Fibroblast of villous mesenchyme (primary cell): ENCODE measurements around the gene KCNIP4. TPM values are rescaled to one million over a fixed set of nuclear protein-coding genes. Genes with fewer than 3 reads are reported as not detected.

ENCODE experiments used
- DNase-seq: peaks from one replicate; pipeline ENCODE4 v3.0.0-alpha.2; 2010; ENCODE audit warnings: low read depth
- H3K4me3 ChIP-seq: 2 replicates; pipeline ENCODE4 v1.5.1; 2011; ENCODE audit warnings: low read depth, mild to moderate bottlenecking, low read length
- total RNA-seq: library from RNA; depleted of rRNA; stranded (reverse); fragments of >200 nt; gene quantifications from 2 replicates; pipeline ENCODE4 v1.2.3, GENCODE V29; 2012
- TF ChIP-seq, protein P1 (sequence below): IDR thresholded peaks from 2 replicates; pipeline ENCODE4 v1.5.1; 2012; ENCODE audit warnings: low read depth, mild to moderate bottlenecking, low read length; ENCODE audit not compliant: insufficient read depth

The KCNIP4 gene
- total RNA-seq, 1 donor: under 0.01 TPM

DNA sequence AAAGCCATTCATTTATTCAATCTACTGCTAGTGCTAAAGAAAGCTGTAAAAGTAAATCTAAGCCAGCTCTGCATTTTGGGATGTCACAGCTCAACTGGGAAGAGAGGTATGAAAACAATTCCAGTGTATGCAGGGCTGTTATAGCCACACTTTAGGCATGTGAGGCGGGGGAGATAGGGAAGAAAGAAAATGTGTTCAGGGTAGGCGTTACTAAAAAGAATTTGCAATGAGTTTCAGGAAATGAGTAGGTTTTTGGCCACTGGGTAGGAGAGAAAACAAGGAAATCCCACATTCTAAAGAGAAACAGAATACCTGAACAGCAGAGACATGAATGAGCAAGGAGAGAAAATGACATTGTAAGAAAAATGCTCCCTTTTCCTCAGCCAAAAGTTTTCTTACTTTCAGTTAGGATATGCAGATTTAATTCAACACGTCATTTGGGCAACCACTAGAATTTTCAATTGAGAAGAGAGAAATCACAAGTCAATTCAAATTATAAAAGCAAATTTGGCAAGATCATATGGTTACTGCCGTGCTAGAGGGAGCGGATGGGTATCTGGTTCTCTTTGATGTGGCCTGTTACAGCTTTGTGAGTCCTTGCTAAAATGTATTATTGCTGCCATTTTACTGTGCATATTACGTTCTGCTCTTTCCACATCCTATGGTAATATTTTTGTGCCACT is 226.3 kb downstream of the KCNIP4 start:
- no peak for DNase-seq
- no peak overlapping the region for H3K4me3 ChIP-seq
- TF ChIP-seq, protein P1, sequence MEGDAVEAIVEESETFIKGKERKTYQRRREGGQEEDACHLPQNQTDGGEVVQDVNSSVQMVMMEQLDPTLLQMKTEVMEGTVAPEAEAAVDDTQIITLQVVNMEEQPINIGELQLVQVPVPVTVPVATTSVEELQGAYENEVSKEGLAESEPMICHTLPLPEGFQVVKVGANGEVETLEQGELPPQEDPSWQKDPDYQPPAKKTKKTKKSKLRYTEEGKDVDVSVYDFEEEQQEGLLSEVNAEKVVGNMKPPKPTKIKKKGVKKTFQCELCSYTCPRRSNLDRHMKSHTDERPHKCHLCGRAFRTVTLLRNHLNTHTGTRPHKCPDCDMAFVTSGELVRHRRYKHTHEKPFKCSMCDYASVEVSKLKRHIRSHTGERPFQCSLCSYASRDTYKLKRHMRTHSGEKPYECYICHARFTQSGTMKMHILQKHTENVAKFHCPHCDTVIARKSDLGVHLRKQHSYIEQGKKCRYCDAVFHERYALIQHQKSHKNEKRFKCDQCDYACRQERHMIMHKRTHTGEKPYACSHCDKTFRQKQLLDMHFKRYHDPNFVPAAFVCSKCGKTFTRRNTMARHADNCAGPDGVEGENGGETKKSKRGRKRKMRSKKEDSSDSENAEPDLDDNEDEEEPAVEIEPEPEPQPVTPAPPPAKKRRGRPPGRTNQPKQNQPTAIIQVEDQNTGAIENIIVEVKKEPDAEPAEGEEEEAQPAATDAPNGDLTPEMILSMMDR: no peak

DNA sequence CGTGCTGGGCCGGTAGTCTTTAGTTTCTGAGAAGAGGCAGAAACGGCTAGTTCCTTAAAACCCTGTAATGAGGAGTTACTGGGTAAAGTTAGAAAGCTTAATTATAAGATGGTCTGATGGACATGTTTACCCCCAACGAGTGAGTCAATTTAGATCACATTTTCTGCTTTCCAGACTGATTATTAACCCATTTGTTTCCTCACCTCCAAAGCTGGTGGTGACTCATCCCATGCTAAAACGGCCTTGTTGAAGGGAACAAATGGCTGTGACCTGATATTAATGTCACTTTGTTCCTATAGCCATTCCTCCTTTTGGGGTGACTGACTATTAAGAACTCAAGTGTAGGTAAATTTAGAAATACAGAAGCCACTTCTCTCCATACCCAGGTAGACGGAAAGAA is 232.0 kb downstream of the KCNIP4 start:
- no peak for DNase-seq
- TF ChIP-seq, protein P1: no peak
- H3K4me3 ChIP-seq: no peak overlapping the region

GRCh38 chr4:21710179-21710835 is 238.3 kb downstream of the KCNIP4 start:
- DNase-seq: peak; percentile 14
- TF ChIP-seq, protein P1: no peak
- H3K4me3 ChIP-seq: no peak overlapping the region

- no peak for DNase-seq
- TF ChIP-seq, protein P1: no peak
- H3K4me3 ChIP-seq: no peak overlapping the region
These were observed 238.8 kb downstream of the KCNIP4 start for GRCh38 chr4:21709761-21710160.

GRCh38 chr4:21709031-21709430 is 239.5 kb downstream of the KCNIP4 start:
- TF ChIP-seq, protein P1: no peak
- no peak for DNase-seq
- H3K4me3 ChIP-seq: no peak overlapping the region

DNA sequence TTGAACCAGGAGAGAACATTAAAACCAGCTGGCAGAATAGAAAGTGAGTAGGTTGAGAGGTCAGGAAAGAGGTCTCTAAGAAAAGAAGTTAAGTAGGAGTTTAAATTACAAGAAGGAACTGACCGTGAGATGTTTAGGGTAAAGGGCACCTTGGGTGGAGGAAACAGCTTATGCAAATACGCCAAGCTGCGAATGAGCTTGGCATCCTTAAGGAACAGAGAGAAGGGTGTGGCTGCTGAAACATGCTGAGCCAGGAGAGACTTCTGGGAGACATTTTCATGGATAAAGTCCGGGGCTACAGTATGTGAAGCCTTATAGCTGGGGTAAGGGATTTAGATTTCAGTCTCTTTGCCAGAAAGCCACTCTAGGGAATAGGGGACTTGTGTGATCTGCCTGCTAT is 249.1 kb downstream of the KCNIP4 start:
- TF ChIP-seq, protein P1: no peak
- no peak overlapping the region for H3K4me3 ChIP-seq
- DNase-seq: no peak
